ENCODE measurements around the gene KIAA1217. TPM values are rescaled to one million over a fixed set of nuclear protein-coding genes. Genes with fewer than 3 reads are reported as not detected.

Gene KIAA1217
- polyA plus RNA-seq, 1 donor: 54.9 TPM

GRCh38 chr10:24394461-24395190 is 185.7 kb downstream of the KIAA1217 start:
- WGBS (ENCODE audit: insufficient coverage, low lambda C conversion rate): 66% methylated on average over 2 of the region's 9 CpGs
- Histone ChIP-seq H3K4me3 (ENCODE audit: low read length) (no peak overlapping the region), H3K9me3 (ENCODE audit: control insufficient read depth, low read depth, low read length) (no peaks in the 10 kb centered on the region), H3K27ac (ENCODE audit: low read length) (no peak overlapping the region), H3K4me1 (ENCODE audit: control insufficient read depth, insufficient read depth, low read length) (no peaks in the 10 kb centered on the region), H3K36me3 (ENCODE audit: control insufficient read depth, insufficient read depth, low read length) (peaks cover 8% of the 10 kb centered on the region), H3K27me3 (ENCODE audit: control insufficient read depth, insufficient read depth, low read length) (no peaks in the 10 kb centered on the region)
- no peak for DNase-seq

DNA sequence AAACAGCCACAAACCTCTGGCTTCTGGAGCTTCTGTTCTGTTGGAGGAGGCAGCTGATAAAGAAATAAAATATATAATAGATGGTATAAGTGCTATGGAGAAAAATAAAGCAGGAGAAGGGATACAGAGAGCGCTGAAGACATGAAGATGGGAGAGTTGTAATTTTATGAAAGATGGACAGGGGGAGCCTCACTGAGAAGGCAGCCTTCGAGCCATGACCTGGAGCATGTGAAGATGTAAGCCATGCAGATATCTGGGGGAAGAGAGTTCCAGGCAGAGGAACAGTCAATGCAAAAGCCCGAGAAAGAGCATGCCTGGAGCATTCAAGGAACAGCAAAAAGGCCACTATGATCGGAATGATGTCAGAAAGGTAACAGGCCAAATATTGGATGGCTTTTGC is 187.5 kb downstream of the KIAA1217 start:
- no peak overlapping the region for H3K27ac ChIP-seq (ENCODE audit: low read length)
- no peak for DNase-seq
- WGBS (ENCODE audit: insufficient coverage, low lambda C conversion rate): 100% methylated on average over 2 of the region's 4 CpGs
- H3K36me3 ChIP-seq (ENCODE audit: control insufficient read depth, insufficient read depth, low read length): peaks cover 11% of the 10 kb centered on the region
- no peaks in the 10 kb centered on the region for H3K4me1 ChIP-seq (ENCODE audit: control insufficient read depth, insufficient read depth, low read length)
- H3K27me3 ChIP-seq (ENCODE audit: control insufficient read depth, insufficient read depth, low read length): no peaks in the 10 kb centered on the region
- no peaks in the 10 kb centered on the region for H3K9me3 ChIP-seq (ENCODE audit: control insufficient read depth, low read depth, low read length)
- H3K4me3 ChIP-seq (ENCODE audit: low read length): no peak overlapping the region

- Histone ChIP-seq H3K9me3 (ENCODE audit: control insufficient read depth, low read depth, low read length) (no peaks in the 10 kb centered on the region), H3K4me1 (ENCODE audit: control insufficient read depth, insufficient read depth, low read length) (no peaks in the 10 kb centered on the region), H3K4me3 (ENCODE audit: low read length) (no peak overlapping the region), H3K36me3 (ENCODE audit: control insufficient read depth, insufficient read depth, low read length) (peaks cover 11% of the 10 kb centered on the region), H3K27ac (ENCODE audit: low read length) (no peak overlapping the region), H3K27me3 (ENCODE audit: control insufficient read depth, insufficient read depth, low read length) (no peaks in the 10 kb centered on the region)
- WGBS (ENCODE audit: insufficient coverage, low lambda C conversion rate): no CpG with 5 or more reads among the region's 2 CpGs
- DNase-seq: no peak
These were observed 188.7 kb downstream of the KIAA1217 start for GRCh38 chr10:24397662-24398061.

DNA sequence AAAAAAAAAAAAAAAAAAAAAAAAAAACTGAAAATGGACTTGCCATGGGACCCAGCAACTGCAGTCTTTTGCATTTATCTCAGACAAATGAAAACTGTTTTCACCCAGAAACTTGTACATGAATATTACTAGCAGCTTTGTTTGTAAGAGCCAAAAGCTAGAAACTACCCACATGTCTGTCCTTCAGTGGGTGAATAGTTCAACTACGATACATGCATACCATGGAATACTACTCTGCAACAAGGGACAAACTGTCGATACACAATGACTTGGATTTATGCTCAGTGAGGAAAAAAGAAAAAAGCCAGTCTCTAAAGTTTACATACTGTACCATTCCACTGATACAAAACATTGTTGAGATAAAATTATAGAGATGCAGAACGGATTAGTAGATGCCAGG is 195.6 kb downstream of the KIAA1217 start:
- Histone ChIP-seq H3K27me3 (ENCODE audit: control insufficient read depth, insufficient read depth, low read length) (no peaks in the 10 kb centered on the region), H3K9me3 (ENCODE audit: control insufficient read depth, low read depth, low read length) (no peaks in the 10 kb centered on the region), H3K36me3 (ENCODE audit: control insufficient read depth, insufficient read depth, low read length) (peaks cover 7% of the 10 kb centered on the region), H3K27ac (ENCODE audit: low read length) (no peak overlapping the region), H3K4me3 (ENCODE audit: low read length) (no peak overlapping the region), H3K4me1 (ENCODE audit: control insufficient read depth, insufficient read depth, low read length) (no peaks in the 10 kb centered on the region)
- WGBS (ENCODE audit: insufficient coverage, low lambda C conversion rate): 0% methylated on average over 1 of the region's 3 CpGs
- DNase-seq: no peak

DNA sequence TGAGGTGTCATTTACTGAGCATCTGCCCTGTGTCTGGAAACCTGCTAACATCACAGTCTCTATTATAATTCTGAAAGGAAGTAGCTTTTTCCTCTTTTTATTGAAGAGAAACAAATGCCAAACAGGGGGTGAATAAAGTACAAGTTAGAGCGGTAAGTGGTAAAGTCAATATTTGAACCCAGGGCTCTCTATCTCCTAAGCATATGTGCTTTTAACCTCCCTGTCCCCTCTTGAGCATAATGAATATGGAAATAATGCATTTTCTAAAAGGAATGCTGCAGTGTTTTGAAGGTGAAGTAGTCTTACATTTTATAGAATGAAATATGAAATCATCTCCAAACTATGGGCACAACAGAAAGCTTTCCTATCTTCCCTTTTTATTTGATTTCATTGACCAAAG is 196.7 kb downstream of the KIAA1217 start:
- Histone ChIP-seq H3K4me1 (ENCODE audit: control insufficient read depth, insufficient read depth, low read length) (no peaks in the 10 kb centered on the region), H3K27me3 (ENCODE audit: control insufficient read depth, insufficient read depth, low read length) (no peaks in the 10 kb centered on the region), H3K36me3 (ENCODE audit: control insufficient read depth, insufficient read depth, low read length) (peaks cover 4% of the 10 kb centered on the region), H3K4me3 (ENCODE audit: low read length) (no peak overlapping the region), H3K9me3 (ENCODE audit: control insufficient read depth, low read depth, low read length) (no peaks in the 10 kb centered on the region), H3K27ac (ENCODE audit: low read length) (no peak overlapping the region)
- DNase-seq: no peak
- no CpG with 5 or more reads among the region's 1 CpG for WGBS (ENCODE audit: insufficient coverage, low lambda C conversion rate)

DNA sequence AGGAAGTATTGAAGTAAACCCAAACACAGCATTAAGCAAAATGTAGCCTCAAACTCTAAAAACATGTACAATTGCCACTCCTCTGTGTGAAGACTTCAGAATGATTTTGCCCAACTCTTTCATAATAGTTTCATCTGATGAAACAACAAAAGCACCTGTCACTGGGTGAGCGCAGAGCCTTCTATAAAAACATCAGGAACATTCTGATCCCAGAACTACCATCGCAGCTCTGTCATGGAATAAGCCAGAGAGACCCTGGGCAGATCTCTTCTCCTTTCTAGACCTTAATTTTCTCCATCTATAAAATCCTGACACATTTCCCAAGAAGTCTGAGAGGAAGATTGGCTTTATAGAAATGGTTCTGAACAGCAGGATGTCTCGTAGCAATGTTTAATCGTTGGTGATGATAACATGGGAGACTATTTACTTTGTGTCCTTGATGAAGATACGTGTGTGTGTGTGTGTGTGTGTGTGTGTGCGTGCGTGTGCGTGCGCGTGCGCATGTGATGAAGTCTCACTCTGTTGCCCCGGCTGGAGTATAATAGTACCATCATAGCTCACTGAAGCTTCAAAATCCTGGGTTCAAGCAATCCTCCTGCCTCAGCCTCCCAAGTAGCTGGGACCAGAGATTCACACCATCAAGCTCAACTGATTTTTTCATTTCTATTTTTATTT is 198.0 kb downstream of the KIAA1217 start:
- no CpG with 5 or more reads among the region's 12 CpGs for whole genome bisulfite sequencing (ENCODE audit: insufficient coverage, low lambda C conversion rate)
- no peaks in the 10 kb centered on the region for H3K4me1 ChIP-seq (ENCODE audit: control insufficient read depth, insufficient read depth, low read length)
- no peak overlapping the region for H3K4me3 ChIP-seq (ENCODE audit: low read length)
- no peak overlapping the region for H3K27ac ChIP-seq (ENCODE audit: low read length)
- no peaks in the 10 kb centered on the region for H3K27me3 ChIP-seq (ENCODE audit: control insufficient read depth, insufficient read depth, low read length)
- no peaks in the 10 kb centered on the region for H3K9me3 ChIP-seq (ENCODE audit: control insufficient read depth, low read depth, low read length)
- peaks cover 4% of the 10 kb centered on the region for H3K36me3 ChIP-seq (ENCODE audit: control insufficient read depth, insufficient read depth, low read length)
- DNase-seq: no peak

DNA sequence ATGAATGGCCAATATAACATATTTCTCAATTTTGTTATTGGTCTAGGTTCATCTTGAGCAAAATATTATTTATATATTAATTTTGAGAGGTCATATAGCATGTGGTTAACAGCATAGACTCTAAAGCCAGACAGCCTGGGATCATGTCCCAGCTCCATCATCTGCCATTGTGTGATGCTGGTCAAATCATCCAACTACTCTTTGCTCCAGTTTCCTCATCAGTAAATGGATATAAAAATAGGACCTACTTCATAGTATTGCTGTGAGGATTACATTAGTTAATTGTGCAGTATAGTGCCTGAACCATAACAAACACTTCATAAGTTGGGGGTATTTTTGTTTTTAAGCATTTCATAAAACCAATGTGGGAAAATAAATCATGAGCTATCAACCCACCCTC is 199.0 kb downstream of the KIAA1217 start:
- Histone ChIP-seq H3K9me3 (ENCODE audit: control insufficient read depth, low read depth, low read length) (no peaks in the 10 kb centered on the region), H3K27ac (ENCODE audit: low read length) (no peak overlapping the region), H3K36me3 (ENCODE audit: control insufficient read depth, insufficient read depth, low read length) (peaks cover 4% of the 10 kb centered on the region), H3K4me3 (ENCODE audit: low read length) (no peak overlapping the region), H3K27me3 (ENCODE audit: control insufficient read depth, insufficient read depth, low read length) (no peaks in the 10 kb centered on the region), H3K4me1 (ENCODE audit: control insufficient read depth, insufficient read depth, low read length) (no peaks in the 10 kb centered on the region)
- DNase-seq: no peak

DNA sequence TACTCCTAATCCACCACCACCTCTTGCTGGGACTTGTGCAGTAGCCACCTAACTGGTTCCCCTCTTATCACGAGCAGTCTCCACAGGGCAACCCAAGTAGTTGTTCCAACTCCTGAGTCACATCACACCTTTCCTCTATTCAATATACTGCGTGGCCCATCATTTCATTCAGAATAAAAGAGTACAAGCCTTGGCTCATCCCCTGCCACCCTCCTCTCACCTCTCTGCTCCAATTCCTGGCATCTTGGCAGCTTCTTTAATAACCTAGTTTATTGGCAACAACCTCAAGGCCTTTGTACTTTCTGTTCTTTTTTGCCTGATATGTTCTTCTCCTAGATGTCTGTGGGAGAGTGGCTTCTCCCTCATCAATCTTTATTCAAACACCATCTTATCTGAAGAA is 199.4 kb downstream of the KIAA1217 start:
- Histone ChIP-seq H3K4me3 (ENCODE audit: low read length) (no peak overlapping the region), H3K36me3 (ENCODE audit: control insufficient read depth, insufficient read depth, low read length) (peaks cover 4% of the 10 kb centered on the region), H3K27me3 (ENCODE audit: control insufficient read depth, insufficient read depth, low read length) (no peaks in the 10 kb centered on the region), H3K9me3 (ENCODE audit: control insufficient read depth, low read depth, low read length) (no peaks in the 10 kb centered on the region), H3K4me1 (ENCODE audit: control insufficient read depth, insufficient read depth, low read length) (no peaks in the 10 kb centered on the region), H3K27ac (ENCODE audit: low read length) (no peak overlapping the region)
- no peak for DNase-seq
- no CpG with 5 or more reads among the region's 2 CpGs for WGBS (ENCODE audit: insufficient coverage, low lambda C conversion rate)

- peak in 1 of 2 donors; percentile 5 for DNase-seq
- no peaks in the 10 kb centered on the region for H3K27me3 ChIP-seq (ENCODE audit: control insufficient read depth, insufficient read depth, low read length)
- no peaks in the 10 kb centered on the region for H3K9me3 ChIP-seq (ENCODE audit: control insufficient read depth, low read depth, low read length)
- WGBS (ENCODE audit: insufficient coverage, low lambda C conversion rate): 60% methylated on average over 1 of the region's 6 CpGs
- H3K36me3 ChIP-seq (ENCODE audit: control insufficient read depth, insufficient read depth, low read length): no peaks in the 10 kb centered on the region
- H3K4me3 ChIP-seq (ENCODE audit: low read length): no peak overlapping the region
- H3K4me1 ChIP-seq (ENCODE audit: control insufficient read depth, insufficient read depth, low read length): peaks cover 23% of the 10 kb centered on the region
- H3K27ac ChIP-seq (ENCODE audit: low read length): peak overlapping the region; percentile 59
These were observed 205.7 kb downstream of the KIAA1217 start for GRCh38 chr10:24414597-24414996.

DNA sequence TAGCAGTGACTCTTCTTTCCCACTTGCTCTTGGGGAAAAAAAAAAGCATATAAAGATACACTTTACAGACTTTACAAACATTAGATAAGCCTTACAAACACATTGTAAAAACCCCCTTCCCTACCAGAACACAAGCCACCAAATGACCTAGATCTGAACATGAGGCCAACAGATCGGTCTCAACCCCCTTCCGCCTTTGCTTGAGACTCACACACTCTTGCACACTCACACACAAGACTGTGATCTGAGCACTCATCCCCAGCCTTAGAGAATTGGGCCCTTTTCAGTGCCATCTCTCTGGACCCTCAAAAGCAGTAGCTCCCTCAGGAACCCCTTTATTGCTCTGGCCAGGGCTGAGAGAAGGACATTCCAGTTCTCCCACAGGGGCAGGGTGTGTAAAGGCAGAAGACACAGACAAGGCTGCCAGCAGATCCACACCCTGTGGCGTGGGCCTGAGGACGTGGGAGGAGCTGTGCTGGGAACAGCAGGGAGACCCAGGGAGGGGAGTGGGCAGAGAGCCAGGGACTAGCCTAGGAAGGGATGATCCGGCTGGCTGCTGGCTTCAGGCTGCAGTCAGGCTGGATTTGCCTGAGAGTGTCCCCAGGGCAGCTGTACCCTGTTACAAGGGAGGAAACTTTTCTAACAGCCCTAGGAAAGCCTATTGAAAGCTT is 206.7 kb downstream of the KIAA1217 start:
- peak overlapping the region; percentile 59 for H3K27ac ChIP-seq (ENCODE audit: low read length)
- DNase-seq: peak; percentile 49 to 77
- no peaks in the 10 kb centered on the region for H3K27me3 ChIP-seq (ENCODE audit: control insufficient read depth, insufficient read depth, low read length)
- peaks cover 23% of the 10 kb centered on the region for H3K4me1 ChIP-seq (ENCODE audit: control insufficient read depth, insufficient read depth, low read length)
- WGBS (ENCODE audit: insufficient coverage, low lambda C conversion rate): no CpG with 5 or more reads among the region's 5 CpGs
- H3K9me3 ChIP-seq (ENCODE audit: control insufficient read depth, low read depth, low read length): no peaks in the 10 kb centered on the region
- no peak overlapping the region for H3K4me3 ChIP-seq (ENCODE audit: low read length)
- no peaks in the 10 kb centered on the region for H3K36me3 ChIP-seq (ENCODE audit: control insufficient read depth, insufficient read depth, low read length)

All from large intestine (tissue), 3 donors.